ENCODE measurements around the gene DNPEP. TPM values are rescaled to one million over a fixed set of nuclear protein-coding genes. Genes with fewer than 3 reads are reported as not detected.

The DNPEP gene
- total and polyA plus RNA-seq, 2 experiments from 2014 or later: 49.2 to 67.9 TPM

DNA sequence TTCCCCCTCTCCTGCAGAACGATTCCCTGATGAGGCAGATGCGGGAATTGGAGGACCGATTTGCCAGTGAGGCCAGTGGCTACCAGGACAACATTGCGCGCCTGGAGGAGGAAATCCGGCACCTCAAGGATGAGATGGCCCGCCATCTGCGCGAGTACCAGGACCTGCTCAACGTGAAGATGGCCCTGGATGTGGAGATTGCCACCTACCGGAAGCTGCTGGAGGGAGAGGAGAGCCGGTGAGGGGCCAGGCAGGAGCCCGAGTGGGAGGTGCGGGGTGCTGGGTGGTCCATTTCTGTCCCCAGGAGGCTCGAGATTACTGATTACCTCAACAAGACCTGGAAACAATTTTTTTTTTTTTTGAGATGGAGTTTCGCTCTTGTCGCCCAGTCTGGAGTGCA is 33.6 kb upstream of the DNPEP start:
- H3F3A ChIP-seq (replicated peaks; ENCODE audit: low read depth): 0 out of 2 replicates have a peak, but pooled peaks cover 8% of the 10 kb centered on the region
- DNase-seq (ENCODE audit: low spot score) (no peak), ATAC-seq (no peak)
- no peak overlapping the region for H2AFZ ChIP-seq
- H3K27ac Mint-ChIP-seq: no peak overlapping the region
- H3K4me1 ChIP-seq (ENCODE audit: insufficient read depth): peaks cover 15% of the 10 kb centered on the region
- H3K79me2 ChIP-seq (replicated peaks; ENCODE audit: insufficient read depth): no peaks in the 10 kb centered on the region
- TF ChIP-seq ZNF331 (CRISPR knock-in tag; IDR thresholded peaks at IDR 0.05; ENCODE audit: low read depth) (no peak), STAT1 (IDR thresholded peaks at IDR 0.05; ENCODE audit: unreplicated experiment) (no peak), JUNB (IDR thresholded peaks at IDR 0.05; ENCODE audit: unreplicated experiment) (no peak), ZNF114 (CRISPR knock-in tag; IDR thresholded peaks at IDR 0.05) (no peak), CREB1 (CRISPR knock-in tag; IDR thresholded peaks at IDR 0.05; ENCODE audit: low read depth) (no peak), EZH2 (IDR thresholded peaks at IDR 0.05; ENCODE audit: low read depth, unreplicated experiment) (no peak), NANOG (IDR thresholded peaks at IDR 0.05; ENCODE audit: borderline replicate concordance) (no peak)
- TF ChIP-seq, protein P1, sequence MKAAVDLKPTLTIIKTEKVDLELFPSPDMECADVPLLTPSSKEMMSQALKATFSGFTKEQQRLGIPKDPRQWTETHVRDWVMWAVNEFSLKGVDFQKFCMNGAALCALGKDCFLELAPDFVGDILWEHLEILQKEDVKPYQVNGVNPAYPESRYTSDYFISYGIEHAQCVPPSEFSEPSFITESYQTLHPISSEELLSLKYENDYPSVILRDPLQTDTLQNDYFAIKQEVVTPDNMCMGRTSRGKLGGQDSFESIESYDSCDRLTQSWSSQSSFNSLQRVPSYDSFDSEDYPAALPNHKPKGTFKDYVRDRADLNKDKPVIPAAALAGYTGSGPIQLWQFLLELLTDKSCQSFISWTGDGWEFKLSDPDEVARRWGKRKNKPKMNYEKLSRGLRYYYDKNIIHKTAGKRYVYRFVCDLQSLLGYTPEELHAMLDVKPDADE (IDR thresholded peaks at IDR 0.05): no peak
- TF ChIP-seq, protein P2, sequence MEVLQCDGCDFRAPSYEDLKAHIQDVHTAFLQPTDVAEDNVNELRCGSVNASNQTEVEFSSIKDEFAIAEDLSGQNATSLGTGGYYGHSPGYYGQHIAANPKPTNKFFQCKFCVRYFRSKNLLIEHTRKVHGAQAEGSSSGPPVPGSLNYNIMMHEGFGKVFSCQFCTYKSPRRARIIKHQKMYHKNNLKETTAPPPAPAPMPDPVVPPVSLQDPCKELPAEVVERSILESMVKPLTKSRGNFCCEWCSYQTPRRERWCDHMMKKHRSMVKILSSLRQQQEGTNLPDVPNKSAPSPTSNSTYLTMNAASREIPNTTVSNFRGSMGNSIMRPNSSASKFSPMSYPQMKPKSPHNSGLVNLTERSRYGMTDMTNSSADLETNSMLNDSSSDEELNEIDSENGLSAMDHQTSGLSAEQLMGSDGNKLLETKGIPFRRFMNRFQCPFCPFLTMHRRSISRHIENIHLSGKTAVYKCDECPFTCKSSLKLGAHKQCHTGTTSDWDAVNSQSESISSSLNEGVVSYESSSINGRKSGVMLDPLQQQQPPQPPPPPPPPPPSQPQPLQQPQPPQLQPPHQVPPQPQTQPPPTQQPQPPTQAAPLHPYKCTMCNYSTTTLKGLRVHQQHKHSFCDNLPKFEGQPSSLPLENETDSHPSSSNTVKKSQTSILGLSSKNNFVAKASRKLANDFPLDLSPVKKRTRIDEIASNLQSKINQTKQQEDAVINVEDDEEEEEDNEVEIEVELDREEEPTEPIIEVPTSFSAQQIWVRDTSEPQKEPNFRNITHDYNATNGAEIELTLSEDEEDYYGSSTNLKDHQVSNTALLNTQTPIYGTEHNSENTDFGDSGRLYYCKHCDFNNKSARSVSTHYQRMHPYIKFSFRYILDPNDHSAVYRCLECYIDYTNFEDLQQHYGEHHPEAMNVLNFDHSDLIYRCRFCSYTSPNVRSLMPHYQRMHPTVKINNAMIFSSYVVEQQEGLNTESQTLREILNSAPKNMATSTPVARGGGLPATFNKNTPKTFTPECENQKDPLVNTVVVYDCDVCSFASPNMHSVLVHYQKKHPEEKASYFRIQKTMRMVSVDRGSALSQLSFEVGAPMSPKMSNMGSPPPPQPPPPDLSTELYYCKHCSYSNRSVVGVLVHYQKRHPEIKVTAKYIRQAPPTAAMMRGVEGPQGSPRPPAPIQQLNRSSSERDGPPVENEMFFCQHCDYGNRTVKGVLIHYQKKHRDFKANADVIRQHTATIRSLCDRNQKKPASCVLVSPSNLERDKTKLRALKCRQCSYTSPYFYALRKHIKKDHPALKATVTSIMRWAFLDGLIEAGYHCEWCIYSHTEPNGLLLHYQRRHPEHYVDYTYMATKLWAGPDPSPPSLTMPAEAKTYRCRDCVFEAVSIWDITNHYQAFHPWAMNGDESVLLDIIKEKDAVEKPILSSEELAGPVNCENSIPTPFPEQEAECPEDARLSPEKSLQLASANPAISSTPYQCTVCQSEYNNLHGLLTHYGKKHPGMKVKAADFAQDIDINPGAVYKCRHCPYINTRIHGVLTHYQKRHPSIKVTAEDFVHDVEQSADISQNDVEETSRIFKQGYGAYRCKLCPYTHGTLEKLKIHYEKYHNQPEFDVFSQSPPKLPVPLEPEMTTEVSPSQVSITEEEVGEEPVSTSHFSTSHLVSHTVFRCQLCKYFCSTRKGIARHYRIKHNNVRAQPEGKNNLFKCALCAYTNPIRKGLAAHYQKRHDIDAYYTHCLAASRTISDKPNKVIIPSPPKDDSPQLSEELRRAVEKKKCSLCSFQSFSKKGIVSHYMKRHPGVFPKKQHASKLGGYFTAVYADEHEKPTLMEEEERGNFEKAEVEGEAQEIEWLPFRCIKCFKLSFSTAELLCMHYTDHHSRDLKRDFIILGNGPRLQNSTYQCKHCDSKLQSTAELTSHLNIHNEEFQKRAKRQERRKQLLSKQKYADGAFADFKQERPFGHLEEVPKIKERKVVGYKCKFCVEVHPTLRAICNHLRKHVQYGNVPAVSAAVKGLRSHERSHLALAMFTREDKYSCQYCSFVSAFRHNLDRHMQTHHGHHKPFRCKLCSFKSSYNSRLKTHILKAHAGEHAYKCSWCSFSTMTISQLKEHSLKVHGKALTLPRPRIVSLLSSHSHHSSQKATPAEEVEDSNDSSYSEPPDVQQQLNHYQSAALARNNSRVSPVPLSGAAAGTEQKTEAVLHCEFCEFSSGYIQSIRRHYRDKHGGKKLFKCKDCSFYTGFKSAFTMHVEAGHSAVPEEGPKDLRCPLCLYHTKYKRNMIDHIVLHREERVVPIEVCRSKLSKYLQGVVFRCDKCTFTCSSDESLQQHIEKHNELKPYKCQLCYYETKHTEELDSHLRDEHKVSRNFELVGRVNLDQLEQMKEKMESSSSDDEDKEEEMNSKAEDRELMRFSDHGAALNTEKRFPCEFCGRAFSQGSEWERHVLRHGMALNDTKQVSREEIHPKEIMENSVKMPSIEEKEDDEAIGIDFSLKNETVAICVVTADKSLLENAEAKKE (CRISPR knock-in tag; IDR thresholded peaks at IDR 0.05): no peak
- TF ChIP-seq, protein P3, sequence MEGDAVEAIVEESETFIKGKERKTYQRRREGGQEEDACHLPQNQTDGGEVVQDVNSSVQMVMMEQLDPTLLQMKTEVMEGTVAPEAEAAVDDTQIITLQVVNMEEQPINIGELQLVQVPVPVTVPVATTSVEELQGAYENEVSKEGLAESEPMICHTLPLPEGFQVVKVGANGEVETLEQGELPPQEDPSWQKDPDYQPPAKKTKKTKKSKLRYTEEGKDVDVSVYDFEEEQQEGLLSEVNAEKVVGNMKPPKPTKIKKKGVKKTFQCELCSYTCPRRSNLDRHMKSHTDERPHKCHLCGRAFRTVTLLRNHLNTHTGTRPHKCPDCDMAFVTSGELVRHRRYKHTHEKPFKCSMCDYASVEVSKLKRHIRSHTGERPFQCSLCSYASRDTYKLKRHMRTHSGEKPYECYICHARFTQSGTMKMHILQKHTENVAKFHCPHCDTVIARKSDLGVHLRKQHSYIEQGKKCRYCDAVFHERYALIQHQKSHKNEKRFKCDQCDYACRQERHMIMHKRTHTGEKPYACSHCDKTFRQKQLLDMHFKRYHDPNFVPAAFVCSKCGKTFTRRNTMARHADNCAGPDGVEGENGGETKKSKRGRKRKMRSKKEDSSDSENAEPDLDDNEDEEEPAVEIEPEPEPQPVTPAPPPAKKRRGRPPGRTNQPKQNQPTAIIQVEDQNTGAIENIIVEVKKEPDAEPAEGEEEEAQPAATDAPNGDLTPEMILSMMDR (conservative IDR thresholded peaks at IDR 0.05; ENCODE audit: low read depth in 2 of 2): no peak
- TF ChIP-seq, protein P4, sequence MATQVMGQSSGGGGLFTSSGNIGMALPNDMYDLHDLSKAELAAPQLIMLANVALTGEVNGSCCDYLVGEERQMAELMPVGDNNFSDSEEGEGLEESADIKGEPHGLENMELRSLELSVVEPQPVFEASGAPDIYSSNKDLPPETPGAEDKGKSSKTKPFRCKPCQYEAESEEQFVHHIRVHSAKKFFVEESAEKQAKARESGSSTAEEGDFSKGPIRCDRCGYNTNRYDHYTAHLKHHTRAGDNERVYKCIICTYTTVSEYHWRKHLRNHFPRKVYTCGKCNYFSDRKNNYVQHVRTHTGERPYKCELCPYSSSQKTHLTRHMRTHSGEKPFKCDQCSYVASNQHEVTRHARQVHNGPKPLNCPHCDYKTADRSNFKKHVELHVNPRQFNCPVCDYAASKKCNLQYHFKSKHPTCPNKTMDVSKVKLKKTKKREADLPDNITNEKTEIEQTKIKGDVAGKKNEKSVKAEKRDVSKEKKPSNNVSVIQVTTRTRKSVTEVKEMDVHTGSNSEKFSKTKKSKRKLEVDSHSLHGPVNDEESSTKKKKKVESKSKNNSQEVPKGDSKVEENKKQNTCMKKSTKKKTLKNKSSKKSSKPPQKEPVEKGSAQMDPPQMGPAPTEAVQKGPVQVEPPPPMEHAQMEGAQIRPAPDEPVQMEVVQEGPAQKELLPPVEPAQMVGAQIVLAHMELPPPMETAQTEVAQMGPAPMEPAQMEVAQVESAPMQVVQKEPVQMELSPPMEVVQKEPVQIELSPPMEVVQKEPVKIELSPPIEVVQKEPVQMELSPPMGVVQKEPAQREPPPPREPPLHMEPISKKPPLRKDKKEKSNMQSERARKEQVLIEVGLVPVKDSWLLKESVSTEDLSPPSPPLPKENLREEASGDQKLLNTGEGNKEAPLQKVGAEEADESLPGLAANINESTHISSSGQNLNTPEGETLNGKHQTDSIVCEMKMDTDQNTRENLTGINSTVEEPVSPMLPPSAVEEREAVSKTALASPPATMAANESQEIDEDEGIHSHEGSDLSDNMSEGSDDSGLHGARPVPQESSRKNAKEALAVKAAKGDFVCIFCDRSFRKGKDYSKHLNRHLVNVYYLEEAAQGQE (IDR thresholded peaks at IDR 0.05; ENCODE audit: unreplicated experiment): no peak
- H3K27me3 Mint-ChIP-seq (ENCODE audit: insufficient read depth, low read depth, poor library complexity): peaks cover 35% of the 10 kb centered on the region
- H4K20me1 ChIP-seq (replicated peaks; ENCODE audit: insufficient read depth): no peaks in the 10 kb centered on the region
- H3K36me3 Mint-ChIP-seq (ENCODE audit: low read depth): no peaks in the 10 kb centered on the region
- H3K9me2 ChIP-seq (ENCODE audit: insufficient read depth): 0 out of 2 replicates have a peak, but pooled peaks cover 3% of the 10 kb centered on the region
- H3K36me3 ChIP-seq (ENCODE audit: insufficient read depth): no peaks in the 10 kb centered on the region
- H3K4me2 ChIP-seq: no peak overlapping the region
- no peak overlapping the region for H3K27ac ChIP-seq (ENCODE audit: low read depth)
- no peak overlapping the region for H3K4me3 ChIP-seq
- H3K27me3 ChIP-seq (ENCODE audit: insufficient read depth): peaks cover 41% of the 10 kb centered on the region
- no peaks in the 10 kb centered on the region for H3K9me3 Mint-ChIP-seq
- H3K4me1 Mint-ChIP-seq: peaks cover 13% of the 10 kb centered on the region
- no peak overlapping the region for H3K4me3 Mint-ChIP-seq
